Activated T-helper 1 cell treated with anti-CD3 and anti-CD28 coated beads, Interleukin-2, amount 50 U/mL, for 16 hours (primary cell): Measurements from ENCODE around the gene SPDYE18.
"Not testable (repeated sequence)": the region's sequence is repeated elsewhere in the genome, so short reads cannot be mapped to it uniquely, and the experiment has no call there.

Experiments used
- DNase-seq, 2 donors: peaks; one replicate each; pipeline ENCODE4 v3.0.0-alpha.2; 2020; ENCODE audit warnings: low read depth in 1 of 2, low spot score in 1 of 2

The SPDYE18 gene

DNA sequence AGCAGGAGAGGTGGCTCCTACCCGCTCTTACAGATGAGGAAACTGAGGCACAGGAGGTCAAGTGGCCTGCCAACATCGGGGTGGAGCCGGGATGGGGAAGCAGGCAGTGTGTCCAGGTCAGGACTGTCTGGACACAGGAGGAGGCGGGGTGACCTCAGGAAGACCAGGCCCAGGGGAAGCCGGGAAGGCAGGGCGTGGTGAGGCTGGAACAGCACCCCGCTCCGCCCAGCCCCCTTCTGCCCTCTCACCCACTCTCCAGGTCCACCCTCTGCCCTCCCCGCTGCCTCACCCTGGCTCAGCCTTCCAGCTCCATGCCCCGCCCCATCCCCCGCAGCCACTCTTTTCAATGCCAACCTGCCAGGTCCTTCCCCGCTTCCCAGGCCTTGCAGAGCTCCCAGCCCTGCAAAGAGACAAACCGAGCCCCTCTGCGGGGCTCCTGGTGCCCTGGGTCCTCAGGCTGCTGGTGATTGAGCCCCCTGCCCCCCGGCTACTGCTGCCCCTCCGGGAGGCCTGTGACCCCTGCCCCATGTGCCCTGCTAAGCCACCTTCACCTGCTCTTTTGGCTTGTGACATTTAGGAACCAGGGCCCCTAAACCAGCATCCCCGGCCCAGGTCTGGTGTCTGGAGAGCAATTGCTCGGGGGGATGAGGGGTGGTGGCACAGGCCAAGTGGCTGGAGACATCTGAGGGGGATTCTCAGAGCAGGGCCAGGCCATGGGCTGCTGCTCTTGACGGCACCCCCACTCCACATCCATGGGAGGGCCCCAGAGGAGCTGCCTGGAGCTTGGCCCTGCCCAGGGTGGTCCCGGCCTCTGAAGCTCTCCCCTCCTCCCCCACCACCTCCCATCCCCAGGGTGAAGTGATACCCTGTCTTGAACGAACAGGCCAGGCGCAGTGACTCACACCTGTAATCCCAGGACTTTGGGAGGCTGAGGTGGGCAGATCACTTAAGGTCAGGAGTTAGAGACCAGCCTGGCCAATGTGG lies 55.9 kb downstream of the SPDYE18 start:
- not testable (repeated sequence) for DNase-seq

DNA sequence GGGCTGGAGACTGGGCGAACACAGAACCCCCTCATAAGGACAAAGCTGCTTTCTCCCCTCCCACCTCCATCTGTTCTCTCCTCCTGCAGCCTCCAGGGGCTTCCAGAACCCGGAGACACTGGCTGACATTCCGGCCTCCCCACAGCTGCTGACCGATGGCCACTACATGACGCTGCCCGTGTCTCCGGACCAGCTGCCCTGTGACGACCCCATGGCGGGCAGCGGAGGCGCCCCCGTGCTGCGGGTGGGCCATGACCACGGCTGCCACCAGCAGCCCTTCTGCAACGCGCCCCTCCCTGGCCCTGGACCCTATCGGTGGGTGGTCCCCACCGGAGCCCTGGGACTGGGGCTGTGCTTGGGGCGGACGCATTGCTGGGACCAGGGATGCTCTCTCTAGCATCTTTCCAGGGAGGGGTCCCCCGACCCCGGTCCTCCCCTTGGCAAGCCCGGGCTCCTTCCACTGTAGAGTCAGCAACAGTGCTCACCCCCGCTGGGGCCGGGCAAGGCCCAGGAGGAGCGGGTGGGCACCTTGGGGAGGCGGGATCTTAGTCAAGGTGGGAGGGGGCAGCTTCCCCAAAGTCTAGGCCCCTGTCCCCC lies 56.8 kb downstream of the SPDYE18 start:
- not testable (repeated sequence) for DNase-seq

DNA sequence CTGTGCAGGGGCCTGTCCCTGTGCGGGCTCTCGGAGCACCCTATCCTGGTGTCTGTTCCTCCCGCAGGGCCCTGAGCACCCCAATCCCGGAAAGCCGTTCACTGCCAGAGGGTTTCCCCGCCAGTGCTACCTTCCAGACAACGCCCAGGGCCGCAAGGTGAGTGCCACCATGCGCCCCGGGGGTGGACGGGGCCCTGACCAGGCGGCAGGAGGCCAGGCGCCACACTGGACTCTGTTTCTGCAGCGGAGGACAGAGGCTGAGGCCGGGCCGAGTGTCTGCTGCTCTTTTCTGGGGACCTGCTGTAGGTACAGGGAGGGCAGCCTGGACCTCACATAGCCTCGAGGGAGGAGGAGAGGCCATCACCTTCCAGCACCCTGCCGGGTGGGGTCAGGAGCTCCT lies 58.2 kb downstream of the SPDYE18 start:
- DNase-seq: not testable (repeated sequence)

DNA sequence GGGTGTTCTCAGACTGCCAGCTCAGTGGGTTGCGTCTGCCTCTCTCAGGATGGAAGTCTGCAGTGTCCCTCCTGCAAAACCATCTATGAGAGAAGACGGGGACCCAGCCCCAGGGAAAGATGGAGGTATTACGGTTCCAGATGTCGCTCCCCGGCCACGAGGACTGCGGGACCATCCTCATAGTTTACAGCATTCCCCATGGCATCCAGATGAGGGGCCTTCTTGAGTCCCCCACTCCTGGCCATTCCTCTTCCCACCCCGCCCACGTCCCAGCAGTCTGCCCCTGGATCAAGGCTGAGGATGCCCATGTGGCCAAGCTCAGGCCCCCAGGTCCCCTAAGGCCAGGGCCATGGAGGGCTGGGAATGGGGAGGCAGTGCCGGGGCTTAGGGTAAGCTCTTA lies 59.1 kb downstream of the SPDYE18 start:
- DNase-seq: not testable (repeated sequence)

DNA sequence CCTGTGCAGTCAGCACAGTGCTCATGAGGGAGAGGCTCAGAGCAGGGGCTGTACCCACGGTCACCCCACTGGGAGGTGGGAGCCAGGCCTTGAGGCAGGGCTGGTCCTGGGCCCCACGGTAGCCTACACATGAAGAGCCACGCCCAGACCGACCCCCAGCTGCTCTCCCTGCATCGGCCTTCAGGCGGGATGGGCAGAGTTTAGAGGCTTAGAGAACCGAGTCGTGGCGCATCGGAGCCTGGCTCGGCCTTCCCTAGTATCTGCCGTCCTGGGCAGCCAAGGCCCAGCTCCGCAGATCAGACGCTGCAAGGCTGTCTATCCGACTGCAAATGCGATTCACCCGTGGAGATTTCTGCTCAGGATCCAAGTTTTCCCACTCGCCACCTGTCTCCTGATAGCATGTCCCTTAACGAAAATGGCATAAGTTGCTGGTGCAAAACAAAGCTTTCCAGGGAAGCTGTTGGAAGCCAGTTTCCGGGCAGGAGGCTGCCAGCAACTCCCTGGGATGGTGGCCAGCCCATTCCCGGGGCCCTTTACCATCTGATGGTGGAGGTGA lies 59.6 kb downstream of the SPDYE18 start:
- not testable (repeated sequence) for DNase-seq

DNA sequence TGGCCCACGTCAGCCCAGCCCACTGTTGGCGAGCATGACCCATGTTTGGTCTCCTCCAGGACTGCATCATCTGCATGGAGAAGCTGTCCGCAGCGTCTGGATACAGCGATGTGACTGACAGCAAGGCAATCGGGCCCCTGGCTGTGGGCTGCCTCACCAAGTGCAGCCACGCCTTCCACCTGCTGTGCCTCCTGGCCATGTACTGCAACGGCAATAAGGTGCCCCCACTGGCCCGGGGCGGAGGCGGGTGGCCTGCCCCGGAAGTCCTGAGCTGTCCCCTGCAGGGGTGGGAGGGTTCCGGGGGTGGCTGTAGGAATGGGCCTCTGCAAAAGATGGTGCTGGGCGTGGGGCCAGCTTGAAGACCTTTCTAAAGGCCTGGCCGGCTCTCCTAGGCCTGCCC lies 60.3 kb downstream of the SPDYE18 start:
- DNase-seq: not testable (repeated sequence)
